HFFc6 (cell line): ENCODE data around the gene MECR. TPM values are rescaled to one million over a fixed set of nuclear protein-coding genes. Genes with fewer than 3 reads are reported as not detected.

Experiments
- DNase-seq: peaks from one replicate; pipeline ENCODE4 v3.0.0-alpha.2; 2018
- H3K27ac Mint-ChIP-seq: 2 replicates; pipeline ENCODE4 v1.8.0; 2020; ENCODE audit warnings: mild to moderate bottlenecking, mixed read lengths
- H3K27me3 Mint-ChIP-seq: 2 replicates; pipeline ENCODE4 v1.8.0; 2021; ENCODE audit warnings: mild to moderate bottlenecking, moderate library complexity, mixed read lengths; ENCODE audit not compliant: insufficient read depth
- H3K36me3 Mint-ChIP-seq: 2 replicates; pipeline ENCODE4 v1.8.0; 2021; ENCODE audit warnings: low read depth, mixed read lengths
- H3K4me1 Mint-ChIP-seq: 2 replicates; pipeline ENCODE4 v1.8.0; 2020; ENCODE audit warnings: low read depth, mixed read lengths
- H3K4me3 Mint-ChIP-seq: 2 replicates; pipeline ENCODE4 v1.8.0; 2020; ENCODE audit warnings: mild to moderate bottlenecking, moderate library complexity, mixed read lengths
- H3K9me3 Mint-ChIP-seq: 2 replicates; pipeline ENCODE4 v1.8.0; 2020; ENCODE audit warnings: mild to moderate bottlenecking, mixed read lengths
- CTCF ChIP-seq: fragments of 200-600 bp; sonication (generic); IDR thresholded peaks from 2 replicates; pipeline ENCODE4 v1.5.0; 2021; ENCODE audit warnings: antibody characterized with exemption, mild to moderate bottlenecking
- total RNA-seq, 6 experiments: library from RNA; stranded (reverse); fragmentation: NEBNext Ultra II Directional; extraction: Animal tissue kit (Norgen Biotek cat#: 25700); gene quantifications; 2 replicates in 1 of 6; 3 replicates in 5 of 6; pipeline ENCODE4 v1.2.3, GENCODE V29; 2021

Gene MECR
- total RNA-seq, 6 experiments from 2014 or later, result 20.5 to 27.1 (median 21.9) TPM

DNA sequence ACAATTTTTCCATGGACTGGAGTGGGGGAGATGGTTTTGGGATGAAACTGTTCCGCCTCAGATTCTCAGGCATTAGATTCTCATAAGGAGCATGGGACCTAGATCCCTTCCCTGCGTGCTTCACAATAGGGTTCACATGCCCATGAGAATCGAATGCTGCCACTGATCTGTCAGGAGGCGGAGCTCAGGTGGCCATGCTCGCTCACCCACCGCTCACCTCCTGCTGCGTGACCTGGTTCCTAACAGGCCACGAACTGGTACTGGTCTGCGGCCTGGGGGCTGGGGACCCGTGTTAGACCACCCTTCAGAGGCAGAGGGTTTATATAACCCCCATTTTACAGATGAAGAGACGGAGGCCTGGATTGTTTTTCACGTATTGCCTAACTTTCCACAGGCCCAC, 32.7 kb downstream of the MECR start:
- peaks cover 23% of the 10 kb centered on the region; the same call in 1 of the 2 replicates for H3K36me3 Mint-ChIP-seq
- no peak for TF ChIP-seq CTCF

GRCh38 chr1:29197590-29197924, 33.2 kb downstream of the MECR start:
- peak; percentile 45 for DNase-seq
- peak overlapping the region; percentile 15; the same call in 1 of the 2 replicates for H3K4me3 Mint-ChIP-seq
- peaks cover 23% of the 10 kb centered on the region; the same call in 1 of the 2 replicates for H3K36me3 Mint-ChIP-seq
- peak; percentile 71 for TF ChIP-seq CTCF
- peak overlapping the region; percentile 93 for H3K27ac Mint-ChIP-seq
- peaks cover 37% of the 10 kb centered on the region for H3K4me1 Mint-ChIP-seq
- H3K27me3 Mint-ChIP-seq, result no peaks in the 10 kb centered on the region; the same call in 1 of the 2 replicates
- H3K9me3 Mint-ChIP-seq, result no peaks in the 10 kb centered on the region

More for the DNA sequence above, 32.7 kb downstream of the MECR start:
- DNase-seq, result no peak
- peaks cover 41% of the 10 kb centered on the region for H3K4me1 Mint-ChIP-seq
- H3K9me3 Mint-ChIP-seq, result no peaks in the 10 kb centered on the region
- no peak overlapping the region for H3K4me3 Mint-ChIP-seq
- peak overlapping the region; percentile 93 for H3K27ac Mint-ChIP-seq
- H3K27me3 Mint-ChIP-seq, result no peaks in the 10 kb centered on the region; the same call in 1 of the 2 replicates

GRCh38 chr1:29196863-29197589, 33.7 kb downstream of the MECR start:
- no peaks in the 10 kb centered on the region; the same call in 1 of the 2 replicates for H3K27me3 Mint-ChIP-seq
- no peak for TF ChIP-seq CTCF
- H3K9me3 Mint-ChIP-seq, result no peaks in the 10 kb centered on the region
- H3K36me3 Mint-ChIP-seq, result peaks cover 23% of the 10 kb centered on the region; the same call in 1 of the 2 replicates
- peak; percentile 96 for DNase-seq
- peak overlapping the region; percentile 93 for H3K27ac Mint-ChIP-seq
- H3K4me3 Mint-ChIP-seq, result peak overlapping the region; percentile 15
- peaks cover 32% of the 10 kb centered on the region for H3K4me1 Mint-ChIP-seq

DNA sequence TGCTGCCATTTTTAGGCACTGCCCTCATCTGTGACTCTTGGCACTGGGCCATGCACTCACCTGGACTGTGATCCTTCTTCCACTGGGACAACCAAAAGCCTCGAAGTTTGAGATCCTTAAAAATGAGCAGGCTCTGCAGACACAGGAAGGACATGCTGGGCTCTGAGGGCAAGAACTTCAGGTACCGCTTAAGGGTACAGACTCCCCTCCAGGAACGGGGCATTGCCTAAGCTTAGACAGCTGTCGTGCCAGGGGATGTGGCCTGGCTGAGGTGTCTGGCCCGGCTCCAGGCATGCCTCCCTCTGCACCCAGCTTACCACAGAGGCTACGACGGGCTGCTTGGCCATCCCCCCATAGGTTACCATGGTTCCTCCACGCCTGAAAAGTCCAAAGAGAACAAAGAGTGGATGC, 34.8 kb downstream of the MECR start:
- Mint-ChIP-seq H3K4me1 (peaks cover 20% of the 10 kb centered on the region), H3K27me3 (no peaks in the 10 kb centered on the region; the same call in 1 of the 2 replicates), H3K4me3 (no peak overlapping the region), H3K9me3 (no peaks in the 10 kb centered on the region), H3K36me3 (peaks cover 15% of the 10 kb centered on the region; the same call in 1 of the 2 replicates), H3K27ac (peak overlapping the region; percentile 93)
- DNase-seq, result no peak
- no peak for TF ChIP-seq CTCF

GRCh38 chr1:29193879-29194455, 36.8 kb downstream of the MECR start:
- Mint-ChIP-seq H3K9me3 (no peaks in the 10 kb centered on the region), H3K4me1 (peaks cover 15% of the 10 kb centered on the region), H3K27me3 (no peaks in the 10 kb centered on the region; the same call in 1 of the 2 replicates), H3K4me3 (no peak overlapping the region), H3K27ac (peak overlapping the region; percentile 60; the same call in 1 of the 2 replicates), H3K36me3 (peaks cover 10% of the 10 kb centered on the region; the same call in 1 of the 2 replicates)
- no peak for DNase-seq
- no peak for TF ChIP-seq CTCF
